Pancreas (tissue), 10 donors: ENCODE measurements around the gene MYOF. TPM values are rescaled to one million over a fixed set of nuclear protein-coding genes. Genes with fewer than 3 reads are reported as not detected.
A peak's percentile ranks its signal among the peaks of the same experiment; 100 is the strongest.

Experiments
- ATAC-seq, 4 donors: fragments of 200-7000 bp; cut with Tn5 transposase; one replicate each; pipeline versions ENCODE4 v1.8.0 to v1.9.1; 2020; ENCODE audit warnings: mild to moderate bottlenecking in 4 of 4, moderate library complexity in 4 of 4
- DNase-seq, 6 donors: peaks; one replicate each; pipeline ENCODE4 v3.0.0-alpha.2; 2020
- FAIRE-seq: peaks from 2 replicates; lab custom pipeline; 2012; peaks lifted over from hg19 to GRCh38; lab: Jason Lieb, UNC
- H3K27ac ChIP-seq, 4 donors: fragments of 200-600 bp; sonication (generic); 1 replicate in 3 of 4; 2 replicates in 1 of 4; pipeline versions ENCODE4 v1.5.0 to v1.8.0; 2020
- H3K27me3 ChIP-seq, 4 donors: fragments of 200-600 bp; one replicate each; pipeline ENCODE4 v1.8.0; 2021
- H3K36me3 ChIP-seq, 3 donors: fragments of 200-600 bp; sonication (generic) in 1 of 3; one replicate each; pipeline versions ENCODE4 v1.5.0 to v1.8.0; 2020 to 2021
- H3K4me1 ChIP-seq, 3 donors: fragments of 200-600 bp; one replicate each; pipeline ENCODE4 v1.8.0; 2021
- H3K4me3 ChIP-seq, 4 donors: fragments of 200-600 bp; sonication (generic) in 2 of 4; one replicate each; pipeline versions ENCODE4 v1.5.0 to v1.8.0; 2020 to 2021
- H3K9me3 ChIP-seq, 4 donors: fragments of 200-600 bp; one replicate each; pipeline ENCODE4 v1.8.0; 2021
- CTCF ChIP-seq, 4 donors: fragments of 200-600 bp; sonication (generic) in 3 of 4; IDR thresholded peaks; one replicate each; pipeline versions ENCODE4 v1.5.0 to v1.8.0; 2021; ENCODE audit warnings: antibody characterized with exemption in 4 of 4
- WGBS, 2 donors: extraction: QIAGEN DNeasy Blood & Tissue Kit; methylation state at CpG; one replicate each; pipeline ENCODE4 v1.1.7; 2013; 5-methylcytosine and 5-hydroxymethylcytosine counted together
- intact Hi-C, 3 donors: fragments of 100-400 bp; cut with DNase I; formaldehyde crosslinking; loops; one replicate each; pipeline versions ENCODE4 v1.11.1 to v1.14.2; 2022
- polyA plus RNA-seq, 2 donors: library from polyadenylated mRNA; stranded (reverse); fragments of 200-250 nt; gene quantifications; one replicate each; pipeline ENCODE4 v1.2.3, GENCODE V29; 2013
- total RNA-seq, 6 donors: library from RNA; stranded (reverse); fragmentation: NEBNext Ultra II Directional in 4 of 6; extraction: Animal tissue kit (Norgen Biotek cat#: 25700) in 4 of 6; gene quantifications; one replicate each; pipeline versions ENCODE4 v1.2.1 to v1.2.4, GENCODE V29; 2021 to 2023
- donor health status: healthy with polysubstance abuse.
- donor health status: DM: no; HTN: no; CAD: no; lungs with moderate emphysema.
- donor health status: DM: no; HTN: no; CAD: no.
- donor health status: control.
- donor health status: control.
- donor health status: Bipolar disorder and iron deficiency.
- donor health status: DM: yes; HTN: yes; CAD: no.
- donor health status: DM: no; HTN: no; CAD: no.
- donor health status: DM: no; HTN: no; CAD: no.
- donor health status: DM: yes; HTN: yes; CAD: no.

Gene MYOF
- total and polyA plus RNA-seq, 8 donors: 4.7 to 38.2 (median 12.0) TPM

- DNase-seq: no peak
- Histone ChIP-seq H3K4me3 (no peak overlapping the region), H3K27ac (no peak overlapping the region), H3K27me3 (no peaks in the 10 kb centered on the region), H3K36me3 (no peaks in the 10 kb centered on the region), H3K4me1 (no peaks in the 10 kb centered on the region), H3K9me3 (no peaks in the 10 kb centered on the region)
- FAIRE-seq: no peak
- no peak for ATAC-seq
- intact Hi-C loops: no loop called here
- TF ChIP-seq CTCF (IDR thresholded peaks at IDR 0.05): no peak
- 37 to 47% methylated on average over 3 of the region's 3 CpGs for WGBS, 2 donors
Measured at GRCh38 chr10:93392121-93392520, 90.0 kb downstream of the MYOF start.

- intact Hi-C loops: no loop called here
- no peaks in the 10 kb centered on the region for H3K9me3 ChIP-seq
- TF ChIP-seq CTCF (IDR thresholded peaks at IDR 0.05): no peak
- ATAC-seq: no peak
- no peak for DNase-seq
- H3K27me3 ChIP-seq: no peaks in the 10 kb centered on the region
- 64 to 85% methylated on average over 3 of the region's 3 CpGs for WGBS, 2 donors
- H3K36me3 ChIP-seq: no peaks in the 10 kb centered on the region
- no peak for FAIRE-seq
- H3K4me3 ChIP-seq: no peak overlapping the region
- no peak overlapping the region for H3K27ac ChIP-seq
- no peaks in the 10 kb centered on the region for H3K4me1 ChIP-seq
Measured at GRCh38 chr10:93390306-93391090, 91.6 kb downstream of the MYOF start.

- H3K27me3 ChIP-seq: no peaks in the 10 kb centered on the region
- no peak for TF ChIP-seq CTCF (IDR thresholded peaks at IDR 0.05)
- H3K4me3 ChIP-seq: no peak overlapping the region
- peak in 2 of 4 donors; percentile 43 to 47 for ATAC-seq
- WGBS, 2 donors: 81 to 84% methylated on average over 14 of the region's 14 CpGs
- FAIRE-seq: no peak
- no peaks in the 10 kb centered on the region for H3K9me3 ChIP-seq
- no peaks in the 10 kb centered on the region for H3K4me1 ChIP-seq
- intact Hi-C loops: no loop called here
- no peak overlapping the region for H3K27ac ChIP-seq
- no peaks in the 10 kb centered on the region for H3K36me3 ChIP-seq
- DNase-seq: no peak
Measured at GRCh38 chr10:93386631-93387369, 95.3 kb downstream of the MYOF start.

GRCh38 chr10:93385345-93385744, 96.8 kb downstream of the MYOF start:
- FAIRE-seq: no peak
- intact Hi-C loops: no loop called here
- H3K27ac ChIP-seq: no peak overlapping the region

More at GRCh38 chr10:93385345-93385744, 96.8 kb downstream of the MYOF start:
- Histone ChIP-seq H3K4me1 (no peaks in the 10 kb centered on the region), H3K36me3 (no peaks in the 10 kb centered on the region), H3K9me3 (no peaks in the 10 kb centered on the region), H3K27me3 (no peaks in the 10 kb centered on the region), H3K4me3 (no peak overlapping the region)
- 86 to 87% methylated on average over 2 of the region's 2 CpGs for WGBS, 2 donors
- ATAC-seq: no peak
- no peak for TF ChIP-seq CTCF (IDR thresholded peaks at IDR 0.05)
- DNase-seq: no peak
